HK-2 (cell line): ENCODE data around the gene KRTAP5-4.
"Not testable (repeated sequence)": the region's sequence is repeated elsewhere in the genome, so short reads cannot be mapped to it uniquely, and the experiment has no call there.

Experiments
- DNase-seq: peaks from one replicate; pipeline ENCODE4 v3.0.0-alpha.2; 2018; ENCODE audit not compliant: unreplicated experiment

Gene KRTAP5-4

DNA sequence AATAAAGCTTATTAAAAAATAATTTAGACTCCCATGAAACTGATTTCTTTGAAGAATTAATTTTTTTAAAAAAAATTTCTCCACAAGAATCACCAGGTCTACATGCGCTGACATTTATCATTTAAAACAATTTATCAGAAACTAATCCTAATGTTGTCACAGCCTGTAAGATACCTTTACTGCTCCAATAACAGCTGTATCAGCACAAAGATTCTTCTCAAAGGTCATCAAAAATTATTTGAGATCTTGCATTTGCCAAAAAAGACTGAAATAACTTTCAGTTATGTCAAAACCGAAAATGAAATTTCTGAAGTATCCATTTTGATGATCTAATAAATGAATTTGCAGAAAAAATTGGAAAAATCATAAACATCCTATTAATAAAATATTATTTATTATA lies 15.7 kb upstream of the KRTAP5-4 start:
- no peak for DNase-seq

DNA sequence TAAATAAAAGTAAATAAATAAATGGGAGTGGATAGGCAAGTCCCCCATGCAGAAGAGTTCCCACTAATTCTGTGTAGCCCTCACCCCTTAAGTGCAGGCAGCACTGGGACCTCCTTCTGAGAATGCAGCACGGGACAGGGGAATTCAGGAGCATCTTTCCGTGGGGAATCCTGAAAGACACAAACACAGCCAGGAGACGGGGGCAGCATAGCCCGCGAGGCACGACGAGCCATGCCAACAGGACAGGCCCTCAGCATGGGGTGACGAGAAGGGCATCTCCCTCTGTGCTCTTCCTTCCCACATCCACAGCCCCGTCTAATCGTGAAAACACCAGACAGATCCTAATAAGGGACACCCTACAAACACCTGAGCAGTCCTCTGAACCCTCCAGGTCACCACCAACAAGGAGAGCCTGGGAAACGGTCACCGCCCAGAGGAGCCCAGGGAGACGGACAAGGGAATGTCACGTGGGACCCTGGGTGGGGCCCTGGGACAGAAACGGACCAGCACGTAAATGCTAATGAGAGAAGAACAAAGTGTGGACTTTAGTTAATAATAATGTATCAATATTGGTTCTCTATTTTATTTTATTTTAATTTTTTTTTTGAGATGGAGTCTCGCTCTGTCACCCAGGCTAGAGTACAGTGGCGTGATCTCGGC lies 14.5 kb upstream of the KRTAP5-4 start:
- DNase-seq = no peak

DNA sequence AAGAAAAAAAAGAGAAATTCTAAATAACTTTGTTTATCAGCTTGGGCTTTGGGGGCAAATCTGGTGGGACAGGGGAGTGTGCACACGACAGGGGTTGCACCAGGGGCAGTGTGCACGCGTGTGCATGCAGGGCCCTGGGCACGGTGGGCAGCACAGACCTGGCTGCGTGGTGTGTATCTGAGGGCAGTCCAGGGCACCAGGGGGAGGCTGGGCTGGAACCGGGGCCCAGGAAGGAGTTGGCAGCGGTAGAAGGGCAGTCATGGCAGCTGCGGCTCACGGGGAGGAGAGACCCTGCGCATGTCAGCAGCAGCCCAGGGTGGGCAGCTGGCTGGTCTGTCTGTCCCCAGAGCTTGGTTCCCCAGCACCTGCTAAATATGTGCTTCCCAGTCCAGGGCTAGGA lies 11.9 kb upstream of the KRTAP5-4 start:
- no peak for DNase-seq

DNA sequence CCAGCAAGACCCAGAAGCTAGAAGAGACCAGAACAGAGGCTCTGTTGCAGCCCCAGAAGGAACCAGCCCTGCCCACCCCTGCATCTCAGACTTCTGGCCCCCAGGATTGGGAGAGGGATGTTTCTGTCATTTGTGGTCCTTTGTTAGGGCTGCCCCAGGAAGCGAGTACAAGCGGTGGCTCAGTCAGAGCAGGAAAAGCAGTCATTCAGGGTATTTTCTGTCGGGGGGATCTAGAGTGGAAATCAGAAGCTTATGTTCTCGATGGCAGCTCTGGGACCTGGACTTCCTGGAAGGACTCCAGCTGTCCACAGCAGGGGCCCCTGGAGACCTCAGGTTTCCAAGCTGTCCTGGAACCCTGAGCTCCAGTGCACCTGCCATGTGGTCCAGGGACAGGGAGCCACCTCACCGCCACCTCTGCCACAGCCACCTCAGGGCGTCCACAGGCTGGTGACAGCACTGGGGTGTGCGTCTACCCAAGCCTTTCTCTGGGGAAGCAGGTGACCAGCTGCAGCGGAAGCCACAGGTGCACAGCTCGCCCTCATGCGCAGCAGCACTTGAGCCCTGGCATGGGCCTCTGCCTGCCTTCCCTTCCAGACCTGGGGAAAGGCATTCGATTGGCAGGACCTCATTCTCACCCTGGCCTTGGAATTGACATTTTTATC lies 10.2 kb upstream of the KRTAP5-4 start:
- no peak for DNase-seq

DNA sequence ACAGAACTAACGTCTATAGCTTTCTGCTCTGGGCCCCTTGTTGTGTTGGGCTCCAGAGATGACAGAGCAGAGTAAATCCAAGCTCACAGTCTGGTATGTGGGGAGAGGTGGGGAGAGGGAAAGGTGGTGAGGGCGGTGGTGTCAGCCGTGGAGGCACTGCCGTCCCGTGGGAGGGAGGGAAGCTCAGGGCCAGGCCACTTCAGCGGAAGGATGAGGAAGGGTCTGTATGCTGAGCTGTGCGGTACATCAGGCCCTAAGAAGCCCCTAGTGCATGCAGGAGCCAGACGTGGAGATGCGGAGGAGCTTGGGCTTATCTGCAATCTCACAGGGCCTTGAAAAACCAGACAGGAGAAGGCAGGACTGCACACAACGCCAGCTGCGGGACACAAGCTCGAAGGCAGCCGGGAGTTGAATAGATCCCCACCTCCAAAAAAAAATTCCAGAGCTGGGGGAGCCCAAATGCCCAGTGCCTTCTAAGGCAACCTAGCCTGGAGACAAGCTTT lies 9.2 kb upstream of the KRTAP5-4 start:
- no peak for DNase-seq

DNA sequence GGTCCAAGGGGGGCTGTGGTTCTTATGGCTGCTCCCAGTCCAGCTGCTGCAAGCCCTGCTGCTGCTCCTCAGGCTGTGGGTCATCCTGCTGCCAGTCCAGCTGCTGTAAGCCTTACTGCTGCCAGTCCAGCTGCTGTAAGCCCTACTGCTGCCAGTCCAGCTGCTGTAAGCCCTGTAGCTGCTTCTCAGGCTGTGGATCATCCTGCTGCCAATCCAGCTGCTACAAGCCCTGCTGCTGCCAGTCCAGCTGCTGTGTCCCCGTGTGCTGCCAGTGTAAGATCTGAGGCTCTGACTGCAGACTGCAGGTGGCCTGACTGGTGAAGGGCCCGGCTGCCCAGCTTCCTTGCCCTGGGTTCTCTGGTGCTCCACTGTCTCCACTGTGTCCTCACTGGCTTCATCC lies 8.3 kb upstream of the KRTAP5-4 start:
- DNase-seq = no peak

DNA sequence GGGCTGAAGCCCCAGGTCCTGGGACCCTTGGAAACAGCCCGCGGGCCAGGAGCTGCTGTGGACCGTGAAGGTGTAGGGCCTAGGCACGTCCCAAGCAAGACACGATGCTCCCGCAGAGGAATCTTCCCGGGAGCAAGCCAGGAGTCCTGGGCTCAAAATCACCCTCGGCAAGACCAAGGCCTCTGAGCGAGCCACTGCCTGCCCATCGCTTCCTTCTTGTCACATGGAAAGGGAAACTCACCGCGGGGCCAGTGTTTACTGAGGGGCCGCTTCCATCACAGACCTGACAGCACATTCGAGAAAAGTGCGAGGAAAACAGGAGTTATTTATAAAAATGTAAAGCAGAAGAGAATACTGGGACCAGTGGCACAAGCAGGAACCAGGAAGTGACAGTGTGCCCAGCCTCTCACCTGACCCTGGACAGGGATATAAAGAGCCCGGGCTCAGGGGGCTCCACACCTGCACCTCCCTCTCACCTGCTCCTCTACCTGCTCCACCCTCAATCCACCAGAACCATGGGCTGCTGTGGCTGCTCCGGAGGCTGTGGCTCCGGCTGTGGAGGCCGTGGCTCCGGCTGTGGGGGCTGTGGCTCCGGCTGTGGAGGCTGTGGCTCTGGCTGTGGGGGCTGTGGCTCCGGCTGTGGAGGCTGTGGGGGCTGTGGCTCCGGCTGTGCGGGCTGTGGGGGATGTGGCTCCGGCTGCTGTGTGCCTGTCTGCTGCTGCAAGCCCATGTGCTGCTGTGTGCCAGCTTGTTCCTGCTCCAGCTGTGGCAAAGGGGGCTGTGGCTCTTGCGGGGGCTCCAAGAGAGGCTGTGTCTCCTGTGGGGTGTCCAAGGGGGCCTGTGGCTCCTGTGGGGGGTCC lies 7.6 kb upstream of the KRTAP5-4 start, which contains the start of gene KRTAP5-5:
TSS of gene KRTAP5-5 (plus strand) at position 450 of the 860 bp plus-strand sequence. CDS start at position 516, 66 bp downstream.
- DNase-seq = no peak

DNA sequence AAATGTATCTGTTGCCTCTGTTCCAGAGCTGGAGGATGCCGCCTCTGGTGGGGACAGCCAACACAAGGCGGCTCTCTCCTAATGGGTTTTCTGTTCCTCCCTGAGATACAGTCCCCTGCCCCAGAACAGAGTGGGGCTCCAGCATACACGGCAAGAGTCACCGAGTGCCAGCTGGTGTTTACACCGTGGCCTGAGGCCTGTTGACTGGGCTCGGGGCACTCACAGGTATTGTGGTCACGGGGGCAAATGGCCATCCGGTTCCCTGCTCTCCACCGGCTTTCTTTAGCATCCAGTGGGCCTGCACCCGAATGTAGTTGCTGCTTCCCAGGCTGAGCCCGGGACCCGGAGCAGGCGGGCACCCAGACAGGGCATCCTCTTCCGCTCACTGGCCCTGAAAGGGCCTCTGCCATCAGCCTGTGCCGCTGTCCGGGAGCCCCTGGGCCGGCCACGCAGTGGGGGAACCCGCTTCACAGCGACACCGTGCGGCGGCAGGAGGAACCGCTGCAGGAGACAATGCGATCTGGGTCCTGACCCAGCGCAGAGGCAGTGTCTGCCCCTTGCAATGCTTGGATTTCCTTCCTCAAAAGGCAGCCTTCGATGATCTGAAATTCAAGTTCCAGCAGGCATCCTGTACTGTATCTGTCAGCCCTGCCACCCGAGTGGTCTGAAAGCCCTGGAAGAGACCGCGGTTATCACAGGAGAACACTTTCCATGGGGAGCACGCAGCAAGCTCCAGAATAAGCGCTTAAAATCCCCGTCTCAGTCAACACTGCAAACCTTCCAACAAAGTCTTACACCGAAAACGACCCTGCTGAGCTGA lies 6.8 kb upstream of the KRTAP5-4 start:
- peak; percentile 46 for DNase-seq

DNA sequence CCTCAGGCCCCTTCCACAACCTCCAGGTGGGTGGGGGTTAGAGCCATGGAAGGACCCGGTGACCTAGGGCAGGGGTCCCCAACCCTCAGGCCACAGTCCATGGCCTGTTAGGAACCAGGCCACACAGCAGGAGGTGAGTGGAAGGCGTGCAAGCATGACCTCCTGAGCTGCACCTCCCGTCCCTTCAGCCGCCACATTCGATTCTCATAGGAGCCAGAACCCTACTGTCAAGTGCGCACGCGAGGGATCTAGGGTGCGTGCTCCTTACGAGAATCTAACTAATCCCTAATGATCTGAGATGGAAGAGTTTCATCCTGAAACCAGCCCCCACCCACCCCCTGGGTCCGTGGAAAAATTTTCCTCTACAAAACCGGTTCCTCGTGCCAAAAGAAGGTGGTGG lies 3.6 kb upstream of the KRTAP5-4 start:
- DNase-seq = no peak

DNA sequence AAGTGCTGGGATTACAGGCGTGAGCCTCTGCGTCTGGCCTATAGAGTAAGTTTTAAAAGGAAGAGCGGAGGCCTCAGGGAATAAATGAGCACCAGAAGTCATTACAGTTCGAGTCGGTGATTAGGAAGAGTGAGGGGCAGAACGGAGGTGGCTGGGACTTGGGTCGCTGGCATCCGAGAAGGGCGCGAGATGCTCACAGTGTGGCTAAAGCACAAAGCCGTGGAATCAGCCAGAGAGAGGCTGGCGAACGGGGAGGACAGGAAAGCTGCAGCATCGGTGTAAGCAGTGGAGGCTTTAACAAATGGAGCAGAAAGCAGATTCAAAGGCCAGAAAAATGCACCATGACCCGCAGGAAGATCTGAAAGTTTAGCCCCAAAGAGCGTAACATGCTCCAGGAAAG lies 2.7 kb upstream of the KRTAP5-4 start:
- no peak for DNase-seq

DNA sequence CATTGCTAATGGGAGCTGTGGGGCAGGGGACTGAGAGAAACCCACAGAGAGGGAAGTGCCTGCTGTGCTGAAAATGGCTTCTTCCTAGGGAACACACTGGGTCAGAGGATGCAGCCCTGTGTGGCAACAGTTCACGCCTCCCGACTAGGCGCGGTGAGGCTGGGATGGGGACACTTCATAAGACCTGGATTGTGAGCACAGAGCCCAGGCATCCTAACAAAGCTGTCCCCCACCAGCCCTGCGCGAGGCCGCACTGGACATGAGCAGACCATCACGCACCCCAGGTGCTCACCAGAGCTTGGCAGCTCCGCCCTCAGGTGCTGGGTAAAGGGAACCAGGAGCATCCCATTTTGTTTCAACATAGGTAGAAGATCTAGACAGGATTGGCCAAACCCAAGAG lies 1.8 kb upstream of the KRTAP5-4 start:
- DNase-seq = no peak

DNA sequence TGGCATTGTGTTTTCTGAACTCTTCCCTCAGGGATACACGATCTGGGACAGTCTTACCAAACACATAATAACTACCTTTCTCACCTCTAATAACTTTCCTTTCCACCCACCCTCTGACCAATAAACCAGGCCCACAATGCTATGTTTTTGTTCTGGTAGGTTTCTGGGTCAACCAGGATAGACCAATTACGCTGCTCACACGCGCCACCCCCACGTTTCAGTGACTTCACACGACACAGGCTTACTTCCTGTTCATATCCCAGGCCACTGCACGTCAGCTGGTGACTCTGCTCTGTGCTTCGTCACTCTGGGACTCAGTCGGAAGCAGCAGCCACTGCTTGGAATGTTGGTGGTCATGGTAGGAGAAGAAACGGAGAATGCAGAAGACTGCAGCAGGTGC lies 2.5 kb downstream of the KRTAP5-4 start:
- no peak for DNase-seq

DNA sequence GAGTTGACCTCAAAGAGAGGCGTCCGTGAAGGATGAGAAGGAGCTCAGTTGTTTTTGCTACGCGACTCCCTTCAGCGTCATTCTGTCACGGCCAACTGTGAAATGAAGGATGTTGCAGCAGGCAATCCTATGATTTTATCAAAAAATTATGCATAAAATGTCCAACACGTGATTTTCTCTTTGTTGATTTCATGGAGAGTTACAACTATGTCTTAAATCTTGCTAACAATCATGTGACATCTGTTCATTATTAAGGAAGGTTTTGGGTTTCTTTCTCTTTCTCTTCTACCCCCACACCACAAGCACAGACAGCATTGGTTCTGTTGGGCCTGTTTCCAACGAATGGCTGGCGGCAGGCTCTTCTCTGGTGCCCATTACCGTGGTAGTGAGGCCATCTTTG lies 3.7 kb downstream of the KRTAP5-4 start:
- no peak for DNase-seq

DNA sequence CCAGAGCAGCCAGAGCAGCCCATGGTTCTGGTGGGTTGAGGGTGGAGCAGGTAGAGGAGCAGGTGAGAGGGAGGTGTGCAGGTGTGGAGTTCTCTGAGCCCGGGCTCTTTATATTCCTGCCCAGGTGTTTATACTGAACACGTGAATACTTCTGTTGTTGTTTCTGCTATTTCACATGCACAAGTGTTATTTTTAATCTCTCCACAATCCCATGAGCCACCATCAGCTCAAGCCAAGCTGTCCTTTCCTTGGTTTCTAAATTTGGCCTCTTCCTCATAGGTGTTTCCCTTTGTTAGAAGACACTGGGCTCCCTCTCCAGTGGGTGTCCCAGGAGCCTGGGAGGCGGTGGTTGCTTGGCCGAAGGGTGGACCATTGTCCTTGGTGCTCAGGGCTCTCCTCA lies 13.6 kb downstream of the KRTAP5-4 start, which contains the start of gene KRTAP5-3:
TSS of gene KRTAP5-3 (minus strand) at position 101 of the 400 bp plus-strand sequence. CDS start at position 23, 78 bp downstream.
- DNase-seq = no peak

DNA sequence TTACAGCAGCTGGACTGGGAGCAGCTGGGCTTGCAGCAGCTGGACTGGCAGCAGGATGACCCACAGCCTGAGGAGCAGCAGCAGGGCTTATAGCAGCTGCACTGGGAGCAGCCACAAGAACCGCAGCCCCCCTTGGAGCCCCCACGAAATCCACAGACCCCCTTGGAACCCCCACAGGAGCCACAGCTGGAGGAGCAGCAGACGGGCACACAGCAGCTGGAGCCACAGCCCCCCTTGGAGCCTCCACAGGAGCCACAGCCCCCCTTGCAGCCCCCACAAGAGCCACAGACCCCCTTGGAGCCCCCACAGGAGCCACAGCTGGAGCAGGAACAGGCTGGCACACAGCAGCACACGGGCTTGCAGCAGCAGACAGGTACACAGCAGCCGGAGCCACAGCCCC lies 14.0 kb downstream of the KRTAP5-4 start:
- not testable (repeated sequence) for DNase-seq

DNA sequence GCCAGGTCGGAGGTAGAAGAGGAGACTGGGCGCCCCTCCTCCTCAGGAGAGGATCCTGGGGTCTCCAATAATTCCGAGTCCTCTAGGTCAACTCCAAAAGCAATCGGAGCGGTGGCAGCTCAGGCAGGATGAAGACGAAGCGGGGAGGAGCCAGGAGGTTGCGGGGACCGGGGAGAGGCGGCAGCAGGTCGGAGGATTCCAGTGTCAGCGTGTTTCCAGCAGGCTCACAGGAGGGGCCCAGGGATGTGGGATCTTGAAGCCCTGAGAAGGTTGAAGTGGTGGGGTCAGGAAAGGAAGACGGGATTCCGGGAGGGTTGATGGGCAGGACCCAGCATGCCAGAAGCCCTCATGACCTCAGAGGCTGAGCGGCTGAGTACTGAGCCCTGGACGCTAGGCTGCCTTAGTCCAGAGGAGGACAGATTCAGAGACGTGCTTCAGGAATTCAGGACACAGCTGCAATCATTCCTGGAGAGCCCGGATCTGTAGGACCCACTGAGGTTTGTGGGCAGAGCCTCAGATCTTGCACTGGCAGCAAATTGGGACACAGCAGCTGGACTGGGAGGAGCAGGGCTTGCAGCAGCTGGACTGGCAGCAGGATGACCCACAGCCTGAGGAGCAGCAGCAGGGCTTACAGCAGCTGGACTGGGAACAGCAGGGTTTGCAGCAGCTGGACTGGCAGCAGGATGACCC lies 14.6 kb downstream of the KRTAP5-4 start:
- not testable (repeated sequence) for DNase-seq

DNA sequence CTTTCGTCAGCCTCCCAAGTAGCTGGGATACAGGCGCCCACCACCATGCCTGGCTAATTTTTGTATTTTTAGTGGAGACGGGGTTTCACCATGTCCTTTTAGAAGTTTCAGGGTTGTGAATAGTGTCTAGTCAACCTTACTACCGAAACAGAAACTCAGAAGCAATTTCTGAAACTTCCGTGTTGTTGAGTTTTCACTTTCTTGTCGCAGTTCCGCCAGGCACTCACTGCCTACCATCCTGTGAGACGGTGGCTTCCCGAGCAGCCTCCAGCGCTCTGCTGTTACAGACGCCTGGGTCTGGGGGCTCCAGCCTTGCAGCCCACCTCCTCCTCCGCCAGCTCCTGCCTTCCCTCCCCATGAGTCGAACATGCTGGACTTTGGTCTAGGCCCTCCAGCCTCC lies 16.0 kb downstream of the KRTAP5-4 start:
- not testable (repeated sequence) for DNase-seq

DNA sequence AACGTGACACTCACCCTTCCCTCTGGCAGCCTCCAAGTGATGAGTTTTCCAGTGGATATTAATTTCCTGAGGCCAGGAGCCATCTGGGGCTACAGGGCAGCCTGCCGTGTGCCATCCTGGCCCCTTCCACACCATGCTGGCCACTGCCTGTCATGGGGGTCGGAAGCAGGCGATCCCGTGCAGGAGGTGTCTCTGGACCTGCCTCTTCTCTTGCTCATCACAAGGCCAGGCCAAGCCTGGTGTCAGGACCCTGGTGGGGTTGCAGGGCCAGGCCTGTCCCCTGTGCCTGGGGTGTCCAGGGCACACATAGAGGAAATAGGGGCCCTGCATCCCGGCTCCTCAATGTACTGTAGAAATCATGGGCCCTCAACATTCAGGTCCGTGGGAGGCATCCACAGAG lies 17.2 kb downstream of the KRTAP5-4 start:
- DNase-seq = no peak

DNA sequence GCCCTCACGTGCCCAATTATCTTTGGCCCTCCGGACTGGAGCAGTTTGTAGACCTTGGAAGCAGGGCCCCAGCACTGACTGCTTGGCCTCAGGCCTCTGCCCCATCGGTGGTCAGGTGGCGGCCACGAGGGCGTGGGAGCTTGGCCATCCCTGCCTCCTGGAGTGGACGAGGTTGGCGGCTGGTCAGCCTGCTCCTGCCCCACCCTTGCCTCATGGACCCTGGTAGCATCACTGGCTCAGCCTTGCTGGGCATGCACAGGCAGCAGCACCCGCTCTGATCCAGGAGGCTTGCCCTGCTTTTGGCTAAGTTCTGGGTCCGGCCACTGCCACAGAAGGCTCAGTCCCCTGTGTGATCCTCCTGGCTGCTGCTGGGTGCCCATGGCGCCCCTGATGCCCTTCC lies 17.8 kb downstream of the KRTAP5-4 start:
- DNase-seq = no peak

DNA sequence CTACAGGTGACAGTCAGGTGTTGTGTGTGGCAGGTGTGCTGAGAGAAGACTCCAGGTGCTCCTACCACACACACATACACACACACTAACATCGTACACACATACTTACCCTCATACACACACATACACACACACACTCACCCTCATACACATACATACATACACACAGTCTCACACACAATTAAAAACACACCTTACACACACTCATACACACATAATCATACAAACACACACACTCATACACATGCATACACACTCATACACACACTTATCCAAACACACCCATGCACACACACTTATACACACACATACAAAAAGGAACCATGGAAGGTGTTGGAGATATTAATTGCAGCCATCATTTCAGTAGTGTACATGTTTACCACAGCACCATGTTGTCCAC lies 18.3 kb downstream of the KRTAP5-4 start:
- no peak for DNase-seq

DNA sequence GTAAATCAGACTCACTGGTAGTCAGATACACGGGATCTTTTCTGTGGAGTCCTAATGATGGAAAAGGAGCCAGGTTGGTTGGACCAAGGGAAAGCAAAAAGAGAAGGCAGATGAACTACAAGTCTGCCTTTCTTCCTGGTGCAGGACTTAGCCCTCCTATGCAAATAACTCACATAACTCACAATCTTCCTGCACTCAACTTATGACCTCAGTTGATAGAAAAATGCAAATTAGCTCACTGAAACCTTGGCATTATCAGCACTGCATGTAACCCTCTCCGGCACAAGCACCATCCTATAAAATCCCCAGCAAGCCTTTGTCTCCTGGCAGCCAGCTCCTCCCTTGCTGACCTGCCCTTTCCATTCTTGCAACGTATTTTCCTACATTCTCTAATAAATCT lies 20.3 kb downstream of the KRTAP5-4 start:
- not testable (repeated sequence) for DNase-seq
